Activated gamma-delta T cell (primary cell): ENCODE data around the gene CYP1A2.
"Not testable (repeated sequence)": the region's sequence is repeated elsewhere in the genome, so short reads cannot be mapped to it uniquely, and the experiment has no call there.

Experiments
- DNase-seq: peaks from one replicate; lab custom pipeline; 2025; lab: John Stamatoyannopoulos, UW

CYP1A2 gene

DNA sequence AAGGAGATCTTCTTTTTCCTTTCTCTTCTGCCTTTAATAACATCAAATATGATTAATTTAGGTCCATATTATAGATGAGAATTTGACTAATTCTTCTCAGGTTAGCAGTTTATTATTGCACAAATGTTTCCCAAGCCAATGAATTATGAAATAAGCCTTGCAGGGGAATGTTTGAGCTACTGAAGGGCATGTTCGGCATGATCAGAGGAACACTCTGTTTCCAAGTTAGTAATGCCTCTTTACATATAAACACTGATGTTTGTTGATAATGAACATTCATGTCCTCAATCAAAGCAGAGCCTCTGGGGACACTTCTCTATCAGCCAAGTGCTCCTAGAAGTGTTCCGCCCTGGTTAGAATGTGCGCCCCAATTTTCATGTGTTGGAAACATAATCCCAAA, 13.3 kb upstream of the CYP1A2 start:
- no peak for DNase-seq

- not testable (repeated sequence) for DNase-seq
Measured at GRCh38 chr15:74738239-74738638, 10.4 kb upstream of the CYP1A2 start.

DNA sequence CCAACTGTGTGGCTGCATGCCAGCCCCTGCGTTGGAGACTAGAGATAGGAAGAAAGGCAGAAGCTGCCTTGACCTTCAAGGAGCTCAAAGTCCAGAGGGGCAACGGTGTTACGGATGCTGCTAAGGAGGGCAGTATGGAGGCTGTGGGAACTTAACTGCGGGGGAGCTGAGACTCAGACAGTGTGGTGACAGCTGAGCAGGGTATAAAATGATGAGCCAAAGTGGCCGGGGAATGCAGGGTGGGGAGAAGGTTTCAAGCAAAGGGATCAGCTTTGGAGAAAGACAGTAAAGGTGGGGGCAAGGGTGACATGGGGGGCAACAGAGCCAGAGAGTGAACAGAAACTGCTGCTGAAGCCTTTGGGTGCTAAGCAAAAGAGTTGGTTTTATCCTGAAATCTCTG, 6.2 kb upstream of the CYP1A2 start:
- DNase-seq, result no peak

GRCh38 chr15:74746389-74746788, 2.3 kb upstream of the CYP1A2 start:
- DNase-seq, result no peak

GRCh38 chr15:74749832-74750231, 1.2 kb downstream of the CYP1A2 start:
- DNase-seq, result no peak

DNA sequence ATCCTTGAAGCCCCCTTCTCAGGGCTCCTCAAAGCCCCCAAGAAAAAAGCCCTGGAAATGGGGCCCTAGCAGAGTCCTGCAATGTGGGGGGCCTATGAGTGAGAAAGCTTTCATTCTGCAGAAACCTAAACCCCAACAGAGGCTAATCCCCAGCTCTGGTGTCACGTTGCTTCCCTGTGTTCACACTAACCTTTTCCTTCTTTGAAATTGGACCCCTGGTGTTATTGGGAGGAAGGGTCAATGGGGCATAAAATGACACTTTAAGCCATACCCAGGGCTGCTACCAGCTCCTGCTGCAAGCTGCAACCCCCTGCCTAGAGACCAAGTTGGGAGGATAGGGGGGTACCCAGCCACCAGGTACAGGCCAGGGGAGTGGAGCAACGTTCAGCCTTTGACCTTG, 2.1 kb downstream of the CYP1A2 start:
- no peak for DNase-seq

DNA sequence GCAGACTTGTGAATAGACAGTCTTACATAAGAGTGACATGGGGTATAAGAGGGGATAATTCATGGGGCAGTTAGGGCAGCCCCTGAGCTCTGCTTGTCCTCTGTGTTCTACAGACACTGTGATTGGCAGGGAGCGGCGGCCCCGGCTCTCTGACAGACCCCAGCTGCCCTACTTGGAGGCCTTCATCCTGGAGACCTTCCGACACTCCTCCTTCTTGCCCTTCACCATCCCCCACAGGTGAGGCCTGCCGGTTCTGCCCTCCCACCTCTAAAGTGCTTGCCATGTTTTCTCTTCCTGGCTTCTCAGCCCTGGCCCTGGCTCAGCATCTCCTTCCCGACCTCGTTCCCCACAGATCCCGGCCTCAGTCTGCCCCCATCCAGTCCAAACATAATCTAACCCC, 3.4 kb downstream of the CYP1A2 start:
- no peak for DNase-seq

DNA sequence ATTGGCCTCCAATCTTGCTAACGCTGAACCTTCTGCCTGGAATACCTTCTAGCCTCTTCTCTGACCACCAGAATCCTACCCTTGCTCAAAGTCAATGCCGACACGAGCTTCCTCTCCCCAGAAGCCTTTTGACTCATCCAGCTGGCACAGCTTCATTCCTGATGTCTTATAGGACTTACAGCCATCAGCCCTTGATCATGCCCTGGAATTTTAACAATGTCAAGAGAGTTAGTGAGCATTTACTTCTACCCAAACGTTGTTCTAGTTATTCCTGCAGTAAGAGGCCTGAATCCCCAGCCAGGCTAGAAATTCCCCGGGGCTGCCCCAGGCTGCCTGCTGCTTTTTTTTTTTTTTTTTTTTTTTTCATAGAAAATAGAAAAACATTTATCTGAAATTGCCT, 3.9 kb downstream of the CYP1A2 start:
- no peak for DNase-seq

GRCh38 chr15:74754593-74755215, 6.1 kb downstream of the CYP1A2 start:
- DNase-seq, result no peak

- DNase-seq, result no peak
Measured at GRCh38 chr15:74758736-74759135, 10.1 kb downstream of the CYP1A2 start.

- no peak for DNase-seq
Measured at GRCh38 chr15:74762791-74763150, 14.1 kb downstream of the CYP1A2 start.

DNA sequence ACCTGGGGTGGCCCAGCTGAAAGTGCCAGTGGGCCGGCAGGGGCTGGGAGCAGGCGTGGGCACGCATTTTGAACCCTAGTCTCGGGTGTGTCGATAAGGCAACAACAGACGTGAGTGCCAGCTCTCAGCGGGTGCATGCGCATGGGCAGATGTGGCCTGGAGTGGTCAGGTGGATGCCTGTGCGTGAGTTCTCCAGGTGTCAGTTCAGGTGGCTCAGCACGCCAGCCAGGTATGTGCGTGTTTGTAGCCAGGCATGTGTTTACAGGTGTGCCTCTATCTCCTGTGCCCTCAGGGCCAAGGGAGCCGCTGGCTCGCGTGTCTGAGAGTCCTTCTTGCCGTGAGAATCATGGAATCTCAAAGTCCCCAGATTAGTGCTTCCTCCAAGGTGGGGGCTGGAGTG, 14.8 kb downstream of the CYP1A2 start:
- no peak for DNase-seq

DNA sequence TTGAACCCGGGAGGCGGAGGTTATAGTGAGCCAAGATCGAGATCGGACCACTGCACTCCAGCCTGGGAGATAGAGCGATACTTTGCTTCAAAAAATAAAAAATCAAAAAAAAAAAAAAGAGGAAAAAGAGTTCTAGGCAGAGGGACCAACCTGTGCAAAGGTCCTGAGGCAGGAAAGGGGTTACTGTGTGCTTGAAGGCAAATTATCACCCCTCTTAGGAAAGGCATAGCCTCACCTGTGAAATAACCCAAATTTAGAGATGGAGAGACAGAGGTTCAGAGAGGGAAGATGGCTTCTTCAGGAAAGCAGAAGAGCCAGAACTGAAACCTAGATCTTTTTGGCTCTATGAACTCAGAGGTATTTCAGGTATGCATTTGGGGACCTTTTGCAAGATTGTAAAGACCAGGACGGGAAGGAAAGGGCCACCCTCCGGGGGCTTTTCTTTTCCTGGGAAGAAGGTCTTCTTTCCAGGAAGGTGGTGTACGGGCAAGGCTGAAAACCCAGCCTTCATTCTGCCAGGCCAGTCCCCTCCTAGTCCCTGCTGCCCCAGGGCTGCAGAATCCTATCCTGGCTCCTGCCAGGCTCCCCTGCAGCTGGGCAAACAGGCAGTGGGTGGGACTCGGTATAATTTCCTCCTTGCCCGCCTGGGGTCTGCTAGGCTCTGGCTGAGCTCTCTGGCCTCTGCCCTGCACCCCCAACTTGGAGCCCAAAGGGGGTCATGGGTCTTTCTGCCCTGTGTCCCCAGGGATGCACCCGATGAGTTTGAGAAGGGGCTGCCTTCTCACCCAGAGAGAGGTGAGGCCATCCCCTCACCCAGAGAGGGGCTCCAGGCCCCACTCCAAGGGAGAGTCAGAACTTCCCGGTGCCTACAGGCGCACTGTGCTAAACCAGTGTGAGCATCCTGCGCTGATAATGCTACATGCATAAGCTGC, 18.8 kb downstream of the CYP1A2 start:
- DNase-seq, result no peak

DNA sequence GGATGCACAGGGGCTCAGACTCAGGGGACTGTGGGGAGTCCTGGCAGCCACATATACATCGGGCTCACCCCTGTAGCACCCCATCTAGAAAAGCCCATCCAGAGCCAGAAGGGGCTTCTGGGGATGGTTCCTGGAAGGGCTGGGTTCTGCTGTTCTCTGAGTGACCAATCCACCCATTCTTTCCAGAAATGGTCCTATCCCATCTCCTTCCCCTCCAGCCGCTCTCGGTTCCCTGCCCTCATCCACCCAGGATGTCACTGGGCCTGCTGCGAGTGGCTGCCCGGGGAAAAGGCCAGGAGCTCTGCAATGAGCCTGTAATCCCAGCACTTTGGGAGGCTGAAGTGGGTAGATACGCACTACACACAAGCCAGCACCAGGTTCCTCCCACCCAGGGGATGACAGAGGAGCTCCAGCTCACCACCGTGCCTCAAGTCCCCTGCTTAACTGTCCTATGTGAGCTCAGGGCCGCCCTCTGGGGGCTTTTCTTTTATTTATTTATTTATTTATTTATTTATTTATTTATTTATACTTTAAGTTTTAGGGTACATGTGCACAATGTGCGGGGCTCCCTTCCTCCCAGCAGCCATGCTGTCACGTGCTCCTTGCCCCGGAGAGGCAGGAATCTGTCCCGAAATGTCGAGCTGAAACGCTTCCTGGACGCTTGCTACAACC, 19.6 kb downstream of the CYP1A2 start:
- DNase-seq, result no peak

- no peak for DNase-seq
Measured at GRCh38 chr15:74768771-74769342, 20.2 kb downstream of the CYP1A2 start.

- no peak for DNase-seq
Measured at GRCh38 chr15:74769463-74770025, 20.9 kb downstream of the CYP1A2 start.

DNA sequence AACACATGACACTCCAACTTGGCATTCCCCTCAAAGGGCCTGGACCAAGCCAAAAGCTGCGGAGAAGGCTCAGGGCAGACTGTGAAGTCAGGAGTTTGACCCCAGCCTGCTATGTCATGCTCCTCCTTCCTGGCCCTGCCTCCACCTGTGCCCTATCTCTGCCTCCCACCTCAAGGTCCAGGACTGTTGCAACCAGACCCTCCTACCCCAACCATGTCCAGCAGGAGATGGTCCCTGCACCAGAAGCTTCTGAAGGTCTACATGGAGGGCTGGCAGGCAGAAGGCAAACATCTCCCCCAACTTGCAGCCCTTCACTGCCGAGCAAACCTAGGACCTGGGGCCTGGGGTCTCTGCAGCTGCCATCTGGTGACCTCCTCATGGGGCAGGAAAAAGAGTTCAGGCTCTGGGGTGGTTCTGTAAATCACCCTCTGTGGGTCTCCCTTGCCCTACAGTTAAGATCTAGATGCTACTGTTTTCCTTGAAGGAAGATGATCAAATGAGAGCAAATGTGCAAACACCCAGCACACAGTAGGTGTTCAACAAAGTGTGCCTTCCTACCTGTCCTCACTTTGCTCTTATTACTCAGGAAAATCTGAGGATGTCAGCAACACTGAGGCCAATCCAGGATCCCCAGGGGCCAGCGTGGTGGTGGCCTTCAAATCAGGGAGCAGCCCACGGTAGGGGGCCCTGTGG, 21.7 kb downstream of the CYP1A2 start:
- no peak for DNase-seq

GRCh38 chr15:74773329-74773728, 24.7 kb downstream of the CYP1A2 start:
- no peak for DNase-seq

DNA sequence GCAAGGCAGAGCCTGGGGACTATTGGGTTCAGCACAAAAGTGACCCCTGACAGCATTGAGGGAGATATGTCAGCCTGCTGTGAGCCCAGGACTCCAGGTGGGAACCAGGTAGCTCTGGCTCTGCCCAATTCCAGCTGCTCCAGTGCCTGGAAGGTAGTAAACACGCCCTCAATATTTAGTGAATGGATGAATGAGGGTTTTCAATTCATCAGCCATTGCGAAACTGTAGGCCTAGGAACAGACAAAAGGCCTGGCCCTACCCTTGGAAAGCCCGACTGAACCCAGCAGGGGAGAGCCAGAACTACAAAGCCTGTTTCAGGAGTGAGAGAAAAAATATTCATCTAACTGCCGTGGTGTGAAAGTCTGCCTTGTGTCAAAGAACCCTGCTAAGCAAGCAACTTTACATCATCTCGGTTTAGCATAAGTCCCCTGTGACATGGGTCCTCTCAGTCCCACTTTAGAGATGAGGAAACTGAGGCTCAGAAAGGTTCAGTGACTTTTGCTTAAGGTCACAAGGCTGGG, 25.1 kb downstream of the CYP1A2 start:
- DNase-seq, result no peak

DNA sequence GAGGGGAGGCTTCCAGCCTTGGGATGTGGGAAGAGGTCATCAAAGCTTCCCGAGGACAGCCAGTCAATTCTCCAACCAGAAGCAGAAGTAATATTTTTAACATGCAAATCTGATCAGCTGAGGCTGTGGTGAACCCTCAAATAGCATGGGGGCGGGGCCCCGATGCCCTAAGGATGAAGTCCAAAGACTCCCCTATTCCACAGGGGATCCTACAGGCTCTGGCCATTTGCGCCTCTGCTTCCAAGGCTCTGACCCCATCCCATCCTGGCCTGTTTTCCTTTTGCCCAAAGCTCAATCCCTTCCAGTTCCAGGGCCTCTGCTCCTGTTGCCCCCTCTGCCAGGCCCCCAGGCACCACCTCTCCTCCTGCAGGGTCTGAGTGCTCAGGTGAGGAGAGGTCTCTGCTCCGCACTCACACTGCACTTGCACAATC, 26.5 kb downstream of the CYP1A2 start:
- no peak for DNase-seq

DNA sequence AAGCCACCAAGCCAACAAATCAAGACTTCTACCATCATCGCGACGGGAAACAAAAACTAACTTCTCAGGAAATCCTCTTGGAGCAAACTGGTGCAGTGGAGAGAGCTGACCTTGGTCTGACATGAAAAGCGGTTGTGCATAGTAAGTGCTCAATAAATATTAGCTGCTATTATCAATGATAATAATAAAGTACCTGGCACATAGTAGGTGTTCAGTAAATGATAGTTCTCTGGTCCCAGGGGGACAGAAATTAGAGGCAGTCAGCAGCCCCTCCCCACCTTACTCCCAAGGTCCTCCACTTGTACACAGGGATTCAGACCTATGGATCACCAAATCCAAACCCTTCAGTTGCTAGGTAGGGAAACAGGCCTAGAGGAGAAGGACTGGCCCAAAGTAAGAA, 27.2 kb downstream of the CYP1A2 start:
- DNase-seq, result no peak
